PC-3 (cell line): ENCODE results near the gene MTCH1. TPM values are rescaled to one million over a fixed set of nuclear protein-coding genes. Genes with fewer than 3 reads are reported as not detected.

Experiments
- ATAC-seq: fragments of 200-7000 bp; cut with Tn5 transposase; 2 replicates; pipeline ENCODE4 v1.9.1; 2020; ENCODE audit warnings: mild to moderate bottlenecking, moderate library complexity
- BruUV-seq: library from RNA; stranded (reverse); fragments of 400-500 nt; replicated peaks from 2 replicates; lab custom pipeline; 2021; lab: Mats Ljungman, UMichigan
- CTCF ChIA-PET: fragments of 300-600 bp; sonication (Branson Sonifier 250); formaldehyde crosslinking; loops from one replicate; lab custom pipeline; 2022; ENCODE audit warnings: antibody characterized with exemption; lab: Charles Lee
- POLR2A ChIA-PET: fragments of 300-600 bp; sonication (Branson Sonifier 250); formaldehyde crosslinking; loops from one replicate; lab custom pipeline; 2022; ENCODE audit warnings: antibody characterized with exemption; ENCODE audit not compliant: unreplicated experiment; lab: Charles Lee
- DNase-seq: peaks from one replicate; pipeline ENCODE4 v3.0.0-alpha.2; 2015
- H2AFZ ChIP-seq: fragments of 300-600 bp; sonication (generic); 2 replicates; pipeline ENCODE4 v1.6.0; 2016; ENCODE audit warnings: antibody characterized with exemption, low read length
- H3F3A ChIP-seq: fragments of 300-600 bp; sonication (generic); one replicate; pipeline ENCODE4 v1.6.0; 2017; ENCODE audit warnings: antibody characterized with exemption, low read length, control low read depth, mild to moderate bottlenecking; ENCODE audit not compliant: unreplicated experiment
- H3K27ac ChIP-seq: fragments of 300-600 bp; sonication (generic); 2 replicates; pipeline ENCODE4 v1.5.1; 2016; ENCODE audit warnings: mild to moderate bottlenecking, low read length
- H3K27me3 ChIP-seq: fragments of 300-600 bp; sonication (generic); 2 replicates; pipeline ENCODE4 v1.6.1; 2016; ENCODE audit warnings: low read length, mixed read lengths
- H3K36me3 ChIP-seq: fragments of 300-600 bp; sonication (generic); 2 replicates; pipeline ENCODE4 v1.6.1; 2016; ENCODE audit warnings: low read depth, mixed run types, low read length, mixed read lengths
- H3K4me1 ChIP-seq: fragments of 300-600 bp; sonication (generic); 2 replicates; pipeline ENCODE4 v1.5.1; 2016; ENCODE audit warnings: low read length; ENCODE audit not compliant: insufficient read depth
- H3K4me2 ChIP-seq: fragments of 300-600 bp; sonication (generic); 2 replicates; pipeline ENCODE4 v1.6.0; 2016; ENCODE audit warnings: low read length
- H3K4me3 ChIP-seq: fragments of 300-600 bp; sonication (generic); 2 replicates; pipeline ENCODE4 v1.5.1; 2016; ENCODE audit warnings: mild to moderate bottlenecking, low read length, mixed read lengths
- H3K79me2 ChIP-seq: fragments of 300-600 bp; sonication (generic); 2 replicates; pipeline ENCODE4 v1.6.1; 2017; ENCODE audit warnings: low read length, mixed read lengths
- H3K9ac ChIP-seq: fragments of 300-600 bp; sonication (generic); 2 replicates; pipeline ENCODE4 v1.6.0; 2016; ENCODE audit warnings: mild to moderate bottlenecking, low read length
- H3K9me2 ChIP-seq: fragments of 300-600 bp; sonication (generic); replicated peaks from 2 replicates; pipeline ENCODE4 v1.6.1; 2016; ENCODE audit warnings: mixed run types, low read length, mixed read lengths
- H3K9me3 ChIP-seq: fragments of 300-600 bp; sonication (generic); 2 replicates; pipeline ENCODE4 v1.6.1; 2016; ENCODE audit warnings: low read length, mixed read lengths
- H4K20me1 ChIP-seq: fragments of 300-600 bp; sonication (generic); 2 replicates; pipeline ENCODE4 v1.6.1; 2016; ENCODE audit warnings: low read length, mixed read lengths
- CTCF ChIP-seq: fragments of 300-600 bp; sonication (generic); conservative IDR thresholded peaks from 2 replicates; pipeline ENCODE4 v1.5.1; 2017; ENCODE audit warnings: antibody characterized with exemption, low read depth, mild to moderate bottlenecking, low read length
- EZH2 ChIP-seq: fragments of 300-600 bp; sonication (generic); IDR thresholded peaks from one replicate; pipeline ENCODE4 v1.6.1; 2017; ENCODE audit warnings: antibody characterized with exemption, mild to moderate bottlenecking, low read length; ENCODE audit not compliant: unreplicated experiment
- EZH2phosphoT487 ChIP-seq: fragments of 300-600 bp; sonication (generic); IDR thresholded peaks from 2 replicates; pipeline ENCODE4 v1.6.1; 2018; ENCODE audit warnings: mild to moderate bottlenecking, antibody characterized with exemption, low read length, borderline replicate concordance
- intact Hi-C: fragments of 100-400 bp; cut with micrococcal nuclease; formaldehyde crosslinking; loops from 2 replicates; pipeline ENCODE4 v1.9.0; 2023
- total RNA-seq: library from RNA; depleted of rRNA; stranded (reverse); fragments of >200 nt; gene quantifications from 2 replicates; pipeline ENCODE4 v1.2.3, GENCODE V29; 2014

The MTCH1 gene
- total RNA-seq, 1 experiment from 2014 or later, result 253 TPM

- intact Hi-C loops, result no loop called here
- no peak overlapping the region for H2AFZ ChIP-seq
- ChIA-PET CTCF (no interaction called here), POLR2A (no interaction called here)
- no peaks in the 10 kb centered on the region for H3F3A ChIP-seq
- no peak overlapping the region for H3K27ac ChIP-seq
- no peaks in the 10 kb centered on the region for H3K27me3 ChIP-seq
- no peak overlapping the region for H3K4me3 ChIP-seq
- DNase-seq (no peak), ATAC-seq (no peak)
- no peak for TF ChIP-seq EZH2phosphoT487
- TF ChIP-seq CTCF, result no peak
- no peak for TF ChIP-seq EZH2
- no peaks in the 10 kb centered on the region for H3K79me2 ChIP-seq
- H3K4me2 ChIP-seq, result no peak overlapping the region
- H3K9me2 ChIP-seq, result no peaks in the 10 kb centered on the region
- no peaks in the 10 kb centered on the region for H3K4me1 ChIP-seq
- H4K20me1 ChIP-seq, result no peaks in the 10 kb centered on the region
- H3K9ac ChIP-seq, result no peak overlapping the region
- H3K9me3 ChIP-seq, result no peaks in the 10 kb centered on the region
- no TSS peak for BruUV-seq
- no peaks in the 10 kb centered on the region for H3K36me3 ChIP-seq
Observed at GRCh38 chr6:37006793-37007339, 20.9 kb upstream of the MTCH1 start.

GRCh38 chr6:37005827-37006567 lies 20.0 kb upstream of the MTCH1 start:
- intact Hi-C loops, result no loop called here
- Histone ChIP-seq H3K4me3 (no peak overlapping the region), H3K9me2 (no peaks in the 10 kb centered on the region), H2AFZ (no peak overlapping the region), H3K4me1 (no peaks in the 10 kb centered on the region), H3K9ac (no peak overlapping the region), H3K4me2 (0 out of 2 replicates have a peak overlapping the region, but pooled peaks have one; percentile 37), H3K9me3 (no peaks in the 10 kb centered on the region), H4K20me1 (no peaks in the 10 kb centered on the region), H3K79me2 (no peaks in the 10 kb centered on the region), H3K36me3 (no peaks in the 10 kb centered on the region), H3K27ac (no peak overlapping the region), H3K27me3 (no peaks in the 10 kb centered on the region), H3F3A (no peaks in the 10 kb centered on the region)
- BruUV-seq, result no TSS peak
- DNase-seq (no peak), ATAC-seq (no peak)
- ChIA-PET POLR2A (no interaction called here), CTCF (no interaction called here)
- TF ChIP-seq CTCF (no peak), EZH2 (no peak), EZH2phosphoT487 (no peak)
